IMR-90 (cell line): ENCODE measurements around the gene SCG5. TPM values are rescaled to one million over a fixed set of nuclear protein-coding genes. Genes with fewer than 3 reads are reported as not detected.

Experiments
- ATAC-seq: fragments of 200-7000 bp; cut with Tn5 transposase; 2 replicates; pipeline ENCODE4 v1.9.1; 2020; ENCODE audit warnings: low read depth, mild to moderate bottlenecking, moderate library complexity
- BruUV-seq: library from RNA; stranded (reverse); fragments of 400-500 nt; replicated peaks from 2 replicates; lab custom pipeline; 2021; lab: Mats Ljungman, UMichigan
- CTCF ChIA-PET: fragments of 300-600 bp; formaldehyde crosslinking; extraction: SDS; loops from one replicate; lab custom pipeline; 2021; ENCODE audit warnings: antibody characterized with exemption; lab: Yijun Ruan, JAX
- POLR2A ChIA-PET: fragments of 300-600 bp; sonication (Branson Sonifier 250); formaldehyde crosslinking; loops from one replicate; lab custom pipeline; 2022; ENCODE audit warnings: antibody characterized with exemption; ENCODE audit not compliant: unreplicated experiment; lab: Charles Lee
- DNase-seq: peaks from one replicate; pipeline ENCODE4 v3.0.0; 2013
- H2AFZ ChIP-seq: replicated peaks from 2 replicates; pipeline ENCODE3; 2013; ENCODE audit warnings: low read length, mild to moderate bottlenecking; ENCODE audit not compliant: poor library complexity
- H2AK5ac ChIP-seq: 2 replicates; pipeline ENCODE4 v1.6.1; 2013; ENCODE audit warnings: low read depth, low read length, inconsistent platforms
- H2AK9ac ChIP-seq: replicated peaks from 2 replicates; pipeline ENCODE3; 2013; ENCODE audit warnings: mild to moderate bottlenecking, low read depth, low read length, moderate library complexity; ENCODE audit not compliant: poor library complexity
- H2BK120ac ChIP-seq: 2 replicates; pipeline ENCODE4 v1.6.1; 2013; ENCODE audit warnings: low read depth, low read length, inconsistent platforms
- H2BK15ac ChIP-seq: 3 replicates; pipeline ENCODE4 v1.6.1; 2013; ENCODE audit warnings: low read depth, low read length, inconsistent platforms
- H2BK20ac ChIP-seq: 2 replicates; pipeline ENCODE4 v1.6.1; 2013; ENCODE audit warnings: low read depth, mild to moderate bottlenecking, inconsistent platforms, low read length, moderate library complexity
- H2BK5ac ChIP-seq: 2 replicates; pipeline ENCODE4 v1.6.1; 2013; ENCODE audit warnings: mild to moderate bottlenecking, low read depth, low read length, inconsistent platforms; ENCODE audit not compliant: poor library complexity, severe bottlenecking
- H3K14ac ChIP-seq: replicated peaks from 2 replicates; pipeline ENCODE4 v1.6.1; 2013; ENCODE audit warnings: low read depth, low read length, inconsistent platforms
- H3K18ac ChIP-seq: 2 replicates; pipeline ENCODE4 v1.6.1; 2013; ENCODE audit warnings: low read depth, low read length, control low read depth
- H3K23ac ChIP-seq: 2 replicates; pipeline ENCODE4 v1.6.1; 2013; ENCODE audit warnings: low read depth, low read length, inconsistent platforms
- H3K27ac ChIP-seq: 2 replicates; pipeline ENCODE4 v1.5.1; 2013; ENCODE audit warnings: mild to moderate bottlenecking, control low read depth, low read length; ENCODE audit not compliant: insufficient read depth
- H3K27me3 ChIP-seq: 2 replicates; pipeline ENCODE4 v1.6.1; 2013; ENCODE audit warnings: low read length; ENCODE audit not compliant: control insufficient read depth, insufficient read depth
- H3K36me3 ChIP-seq: 2 replicates; pipeline ENCODE4 v1.6.1; 2013; ENCODE audit warnings: low read length, mixed read lengths; ENCODE audit not compliant: control insufficient read depth, insufficient read depth
- H3K4ac ChIP-seq: 2 replicates; pipeline ENCODE4 v1.6.1; 2013; ENCODE audit warnings: low read depth, low read length, inconsistent platforms
- H3K4me1 ChIP-seq: 2 replicates; pipeline ENCODE4 v1.6.1; 2013; ENCODE audit warnings: low read length, mixed read lengths; ENCODE audit not compliant: control insufficient read depth, insufficient read depth
- H3K4me2 ChIP-seq: 2 replicates; pipeline ENCODE4 v1.6.1; 2013; ENCODE audit warnings: low read depth, mild to moderate bottlenecking, control low read depth, low read length, moderate library complexity
- H3K4me3 ChIP-seq: 2 replicates; pipeline ENCODE4 v1.5.1; 2013; ENCODE audit warnings: low read depth, mild to moderate bottlenecking, control low read depth, low read length, moderate library complexity; ENCODE audit not compliant: insufficient read depth
- H3K56ac ChIP-seq: 2 replicates; pipeline ENCODE4 v1.6.1; 2013; ENCODE audit warnings: low read length, inconsistent platforms; ENCODE audit not compliant: insufficient read depth; ENCODE audit errors: extremely low read depth
- H3K79me1 ChIP-seq, 2 experiments: 2 replicates each; pipeline ENCODE4 v1.6.1; 2013; ENCODE audit warnings: low read length in 2 of 2, inconsistent platforms in 1 of 2, low read depth in 1 of 2
- H3K9ac ChIP-seq: 2 replicates; pipeline ENCODE4 v1.6.1; 2013; ENCODE audit warnings: low read depth, low read length, control low read depth
- H3K9me1 ChIP-seq: 2 replicates; pipeline ENCODE4 v1.6.1; 2013; ENCODE audit warnings: low read length, inconsistent platforms; ENCODE audit not compliant: insufficient read depth
- H3K9me3 ChIP-seq: 2 replicates; pipeline ENCODE4 v1.6.1; 2013; ENCODE audit warnings: low read length; ENCODE audit not compliant: control insufficient read depth, insufficient read depth
- H4K20me1 ChIP-seq: 2 replicates; pipeline ENCODE4 v1.6.1; 2013; ENCODE audit warnings: low read length, inconsistent platforms; ENCODE audit not compliant: insufficient read depth
- H4K5ac ChIP-seq: 2 replicates; pipeline ENCODE4 v1.6.1; 2013; ENCODE audit warnings: mild to moderate bottlenecking, low read depth, low read length, control low read depth
- H4K8ac ChIP-seq, 2 experiments: 2 replicates each; pipeline ENCODE4 v1.6.1; 2013; ENCODE audit warnings: low read depth in 2 of 2, low read length in 2 of 2, control low read depth in 1 of 2, inconsistent platforms in 1 of 2
- H4K91ac ChIP-seq: 2 replicates; pipeline ENCODE4 v1.6.1; 2013; ENCODE audit warnings: low read depth, low read length, inconsistent platforms; ENCODE audit not compliant: insufficient read depth
- BHLHE40 ChIP-seq: fragments of 150-350 bp; IDR thresholded peaks from 2 replicates; pipeline ENCODE4 v1.6.1; 2016; ENCODE audit warnings: mild to moderate bottlenecking, low read depth, low read length
- CEBPB ChIP-seq: IDR thresholded peaks from 2 replicates; pipeline ENCODE4 v1.6.1; 2012; ENCODE audit warnings: low read depth, low read length, improper control_type of control experiment
- FOS ChIP-seq: fragments of 150-350 bp; IDR thresholded peaks from 2 replicates; pipeline ENCODE4 v1.6.1; 2016; ENCODE audit warnings: low read depth, low read length
- MAFK ChIP-seq: IDR thresholded peaks from 2 replicates; pipeline ENCODE4 v1.6.1; 2012; ENCODE audit warnings: low read depth, low read length, improper control_type of control experiment
- MAZ ChIP-seq: IDR thresholded peaks from 2 replicates; pipeline ENCODE4 v1.6.1; 2012; ENCODE audit warnings: low read depth, mild to moderate bottlenecking, low read length, improper control_type of control experiment, moderate library complexity, borderline replicate concordance
- MXI1 ChIP-seq: IDR thresholded peaks from 2 replicates; pipeline ENCODE4 v1.6.1; 2012; ENCODE audit warnings: low read depth, mild to moderate bottlenecking, low read length, moderate library complexity, borderline replicate concordance
- POLR2A ChIP-seq: IDR thresholded peaks from 2 replicates; pipeline ENCODE4 v1.6.1; 2012; ENCODE audit warnings: mild to moderate bottlenecking, low read depth, low read length
- RAD21 ChIP-seq: IDR thresholded peaks from 2 replicates; pipeline ENCODE4 v1.6.1; 2012; ENCODE audit warnings: low read length, improper control_type of control experiment
- RCOR1 ChIP-seq: IDR thresholded peaks from 2 replicates; pipeline ENCODE4 v1.6.1; 2012; ENCODE audit warnings: mild to moderate bottlenecking, low read length, improper control_type of control experiment; ENCODE audit not compliant: insufficient replicate concordance
- SMC3 ChIP-seq: fragments of 150-350 bp; IDR thresholded peaks from 2 replicates; pipeline ENCODE4 v1.6.1; 2016; ENCODE audit warnings: low read depth, mild to moderate bottlenecking, antibody characterized with exemption, low read length, moderate library complexity
- WGBS, 2 experiments: methylation state at CpG; one replicate each; pipeline versions ENCODE4 v1.1.5 to v1.1.7; 2013; ENCODE audit warnings: missing lambda C conversion rate in 2 of 2; ENCODE audit not compliant: insufficient read length in 1 of 2; ENCODE audit errors: extremely low coverage in 2 of 2; 5-methylcytosine and 5-hydroxymethylcytosine counted together
- dilution Hi-C: fragments of 300-500 bp; cut with HindIII; formaldehyde crosslinking; loops from one replicate; pipeline ENCODE4 v1.14.3; 2018; ENCODE audit warnings: low sequenced_read_pairs; ENCODE audit not compliant: unreplicated experiment
- in situ Hi-C: fragments of 300-500 bp; cut with MboI; formaldehyde crosslinking; loops from 3 replicates; pipeline ENCODE4 v1.14.3; 2019; ENCODE audit warnings: low sequenced_read_pairs, inconsistent platforms, mixed read lengths
- intact Hi-C: fragments of 100-400 bp; cut with micrococcal nuclease; formaldehyde crosslinking; loops from 2 replicates; pipeline ENCODE4 v1.10.0; 2022
- polyA plus RNA-seq, 3 experiments: library from polyadenylated mRNA; depleted of rRNA; stranded (reverse); fragments of >200 nt; gene quantifications; 2 replicates each; pipeline ENCODE4 v1.2.3, GENCODE V29; 2012; ENCODE audit warnings: low replicate concordance in 1 of 3
- total RNA-seq: library from RNA; depleted of rRNA; stranded (reverse); fragments of >200 nt; gene quantifications from 2 replicates; pipeline ENCODE4 v1.2.3, GENCODE V29; 2012
- TF ChIP-seq, protein P1 (sequence below): conservative IDR thresholded peaks from 2 replicates; pipeline ENCODE4 v1.5.1; 2012; ENCODE audit warnings: mild to moderate bottlenecking, low read depth, low read length, improper control_type of control experiment
- TF ChIP-seq, protein P2 (sequence below): fragments of 150-350 bp; IDR thresholded peaks from 2 replicates; pipeline ENCODE4 v1.6.1; 2016; ENCODE audit warnings: low read depth, mild to moderate bottlenecking, low read length, moderate library complexity, borderline replicate concordance
- TF ChIP-seq, protein P3 (sequence below): fragments of 150-350 bp; IDR thresholded peaks from 2 replicates; pipeline ENCODE4 v1.6.1; 2017; ENCODE audit warnings: mild to moderate bottlenecking, antibody characterized with exemption, low read length, low read depth

The SCG5 gene
- total and polyA plus RNA-seq, 2 of the 4 experiments (the other 2 are of a cell fraction) = 7.9 to 16.8 TPM

DNA sequence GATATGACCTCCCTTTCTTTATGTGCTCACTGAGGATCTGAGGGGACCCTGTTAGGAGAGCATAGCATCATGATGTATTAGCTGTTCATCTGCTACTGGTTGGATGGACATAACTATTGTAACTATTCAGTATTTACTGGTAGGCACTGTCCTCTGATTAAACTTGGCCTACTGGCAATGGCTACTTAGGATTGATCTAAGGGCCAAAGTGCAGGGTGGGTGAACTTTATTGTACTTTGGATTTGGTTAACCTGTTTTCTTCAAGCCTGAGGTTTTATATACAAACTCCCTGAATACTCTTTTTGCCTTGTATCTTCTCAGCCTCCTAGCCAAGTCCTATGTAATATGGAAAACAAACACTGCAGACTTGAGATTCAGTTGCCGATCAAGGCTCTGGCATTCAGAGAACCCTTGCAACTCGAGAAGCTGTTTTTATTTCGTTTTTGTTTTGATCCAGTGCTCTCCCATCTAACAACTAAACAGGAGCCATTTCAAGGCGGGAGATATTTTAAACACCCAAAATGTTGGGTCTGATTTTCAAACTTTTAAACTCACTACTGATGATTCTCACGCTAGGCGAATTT is 91.2 kb downstream of the SCG5 start:
- BruUV-seq = no TSS peak
- Histone ChIP-seq H4K5ac (peak overlapping the region; percentile 12; the same call in 1 of the 2 replicates), H4K20me1 (peaks cover 69% of the 10 kb centered on the region), H3K9me3 (no peaks in the 10 kb centered on the region), H2AK9ac (no peak overlapping the region), H3K27me3 (no peaks in the 10 kb centered on the region), H3K9ac (no peak overlapping the region), H3K27ac (no peak overlapping the region), H4K8ac (peak overlapping the region in 1 of 2 experiments; percentile 42; a peak in 1 of 4 replicates), H4K91ac (no peak overlapping the region), H3K36me3 (peaks cover 61% of the 10 kb centered on the region), H3K4me1 (peaks cover 5% of the 10 kb centered on the region), H2BK15ac (no peak overlapping the region), H3K9me1 (peaks cover 17% of the 10 kb centered on the region), H3K23ac (no peak overlapping the region; the same call in 1 of the 2 replicates), H2BK20ac (no peak overlapping the region), H2AK5ac (no peak overlapping the region), H3K14ac (0 out of 2 replicates have a peak overlapping the region, but pooled peaks have one; percentile 10), H3K56ac (no peak overlapping the region), H3K18ac (no peak overlapping the region), H2AFZ (no peak overlapping the region), H3K4me3 (no peak overlapping the region), H3K4ac (no peak overlapping the region), H2BK120ac (no peak overlapping the region), H3K79me1 (peaks cover 27 to 50% of the 10 kb centered on the region in 2 experiments), H2BK5ac (peak overlapping the region; percentile 58), H3K4me2 (no peak overlapping the region)
- ChIA-PET POLR2A (no interaction called here), CTCF (no interaction called here)
- ATAC-seq (no peak), DNase-seq (no peak)
- TF ChIP-seq RAD21 (no peak), RCOR1 (no peak), CEBPB (no peak), MAFK (no peak), POLR2A (no peak; the same call in 1 of the 2 replicates), SMC3 (no peak), BHLHE40 (no peak), MXI1 (no peak), FOS (no peak), MAZ (no peak)
- TF ChIP-seq, protein P1, sequence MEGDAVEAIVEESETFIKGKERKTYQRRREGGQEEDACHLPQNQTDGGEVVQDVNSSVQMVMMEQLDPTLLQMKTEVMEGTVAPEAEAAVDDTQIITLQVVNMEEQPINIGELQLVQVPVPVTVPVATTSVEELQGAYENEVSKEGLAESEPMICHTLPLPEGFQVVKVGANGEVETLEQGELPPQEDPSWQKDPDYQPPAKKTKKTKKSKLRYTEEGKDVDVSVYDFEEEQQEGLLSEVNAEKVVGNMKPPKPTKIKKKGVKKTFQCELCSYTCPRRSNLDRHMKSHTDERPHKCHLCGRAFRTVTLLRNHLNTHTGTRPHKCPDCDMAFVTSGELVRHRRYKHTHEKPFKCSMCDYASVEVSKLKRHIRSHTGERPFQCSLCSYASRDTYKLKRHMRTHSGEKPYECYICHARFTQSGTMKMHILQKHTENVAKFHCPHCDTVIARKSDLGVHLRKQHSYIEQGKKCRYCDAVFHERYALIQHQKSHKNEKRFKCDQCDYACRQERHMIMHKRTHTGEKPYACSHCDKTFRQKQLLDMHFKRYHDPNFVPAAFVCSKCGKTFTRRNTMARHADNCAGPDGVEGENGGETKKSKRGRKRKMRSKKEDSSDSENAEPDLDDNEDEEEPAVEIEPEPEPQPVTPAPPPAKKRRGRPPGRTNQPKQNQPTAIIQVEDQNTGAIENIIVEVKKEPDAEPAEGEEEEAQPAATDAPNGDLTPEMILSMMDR = no peak
- TF ChIP-seq, protein P2, sequence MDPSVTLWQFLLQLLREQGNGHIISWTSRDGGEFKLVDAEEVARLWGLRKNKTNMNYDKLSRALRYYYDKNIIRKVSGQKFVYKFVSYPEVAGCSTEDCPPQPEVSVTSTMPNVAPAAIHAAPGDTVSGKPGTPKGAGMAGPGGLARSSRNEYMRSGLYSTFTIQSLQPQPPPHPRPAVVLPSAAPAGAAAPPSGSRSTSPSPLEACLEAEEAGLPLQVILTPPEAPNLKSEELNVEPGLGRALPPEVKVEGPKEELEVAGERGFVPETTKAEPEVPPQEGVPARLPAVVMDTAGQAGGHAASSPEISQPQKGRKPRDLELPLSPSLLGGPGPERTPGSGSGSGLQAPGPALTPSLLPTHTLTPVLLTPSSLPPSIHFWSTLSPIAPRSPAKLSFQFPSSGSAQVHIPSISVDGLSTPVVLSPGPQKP = no peak
- TF ChIP-seq, protein P3, sequence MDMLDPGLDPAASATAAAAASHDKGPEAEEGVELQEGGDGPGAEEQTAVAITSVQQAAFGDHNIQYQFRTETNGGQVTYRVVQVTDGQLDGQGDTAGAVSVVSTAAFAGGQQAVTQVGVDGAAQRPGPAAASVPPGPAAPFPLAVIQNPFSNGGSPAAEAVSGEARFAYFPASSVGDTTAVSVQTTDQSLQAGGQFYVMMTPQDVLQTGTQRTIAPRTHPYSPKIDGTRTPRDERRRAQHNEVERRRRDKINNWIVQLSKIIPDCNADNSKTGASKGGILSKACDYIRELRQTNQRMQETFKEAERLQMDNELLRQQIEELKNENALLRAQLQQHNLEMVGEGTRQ = no peak
- in situ Hi-C loops (no loop called here), intact Hi-C loops (no loop called here), dilution Hi-C loops (no loop called here)
- WGBS, 2 experiments = 90% methylated on average over 2 of the region's 6 CpGs; no CpG with 5 or more reads in 1 of the 2 experiments
